ENCODE data around the gene NDUFS6.

The NDUFS6 gene

DNA sequence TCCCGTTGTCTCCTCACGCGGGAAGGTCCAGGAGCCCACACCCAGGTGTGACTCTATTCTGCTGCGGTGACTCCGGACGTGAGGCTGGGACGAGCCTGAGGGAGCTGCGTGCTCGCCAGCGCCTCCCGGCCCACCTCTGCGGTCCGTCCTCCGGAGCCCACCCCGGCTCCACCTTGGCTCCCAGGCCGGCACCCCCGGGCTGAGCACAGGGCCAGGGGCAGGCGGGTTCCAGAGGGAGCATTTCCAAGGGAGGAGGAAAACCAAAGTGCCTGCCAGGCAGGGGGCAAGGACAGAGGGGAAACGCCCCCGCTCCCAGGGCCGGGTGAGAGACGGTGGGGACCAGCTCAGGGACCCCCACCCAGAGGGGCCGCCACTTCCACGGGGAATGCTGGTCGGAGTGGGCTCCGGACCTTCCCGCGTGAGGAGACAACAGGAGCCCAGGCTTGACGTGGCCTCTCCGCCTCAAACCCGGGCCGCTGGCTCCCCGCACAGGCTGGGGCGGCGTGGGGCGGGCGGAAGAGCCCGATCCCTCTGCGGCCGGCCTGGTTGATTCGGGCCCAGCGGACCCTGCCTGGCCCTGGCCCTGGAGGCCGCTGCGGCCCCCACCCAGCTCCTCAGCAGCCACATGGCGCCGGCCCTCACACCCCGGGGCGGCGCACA, 55.5 kb downstream of the NDUFS6 start:
- DNase-seq, result no peak

DNA sequence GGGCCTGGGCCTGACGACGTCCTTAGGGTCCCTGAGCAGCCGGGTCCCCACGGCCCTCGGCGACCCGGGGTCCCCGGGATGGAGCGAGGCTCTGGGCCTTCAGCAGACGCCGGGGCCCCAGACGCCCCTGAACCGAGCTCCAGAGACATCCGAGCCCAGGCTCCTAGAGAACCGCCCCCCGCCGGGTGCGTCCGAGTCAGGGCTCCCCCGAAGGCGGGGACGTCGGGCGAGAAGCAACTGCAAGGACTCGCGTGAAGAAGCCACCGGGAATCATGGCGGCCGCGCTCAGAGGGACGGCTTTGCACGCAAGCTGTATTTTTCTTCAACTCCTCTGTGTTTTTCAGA, 56.0 kb downstream of the NDUFS6 start:
- DNase-seq, result no peak

DNA sequence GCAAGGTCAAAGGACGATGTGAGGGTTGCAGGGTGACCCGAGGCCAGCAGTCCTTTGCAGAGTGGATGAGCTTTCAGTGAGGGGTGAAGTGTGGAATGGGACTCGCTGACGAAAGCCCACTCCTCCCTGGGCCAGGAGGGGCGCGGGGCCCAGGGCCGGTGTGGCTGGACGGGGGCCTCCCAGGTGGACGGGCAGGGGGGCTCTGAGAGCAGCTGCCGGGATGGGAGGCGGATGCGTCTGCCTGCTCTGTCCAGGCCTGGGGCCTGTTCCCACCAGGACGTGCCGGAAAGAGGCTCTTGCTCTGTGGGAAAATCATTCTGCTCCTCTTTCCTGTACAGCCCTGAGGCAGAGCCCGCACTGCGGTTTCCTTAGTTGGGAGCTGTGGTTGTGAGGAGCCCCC, 57.2 kb downstream of the NDUFS6 start:
- DNase-seq, result no peak

DNA sequence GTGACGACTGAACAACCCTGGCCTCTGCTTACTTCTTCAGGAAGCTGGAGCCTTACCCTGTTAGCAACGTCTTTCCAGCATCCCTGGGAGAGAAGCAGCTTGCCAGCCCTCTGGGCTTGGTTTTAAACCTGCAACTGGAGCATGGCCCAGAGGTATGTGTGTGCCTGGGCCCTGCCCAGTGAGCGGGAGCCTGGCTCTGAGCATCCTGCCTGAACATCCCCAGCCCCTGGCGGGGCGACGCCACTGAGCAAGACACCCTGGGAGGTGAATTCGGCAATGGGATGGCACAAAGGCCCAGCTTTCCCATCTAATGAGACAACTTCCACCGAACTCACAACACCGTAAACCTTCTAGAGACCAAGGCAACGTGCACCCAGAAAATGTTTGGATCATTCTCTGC, 57.9 kb downstream of the NDUFS6 start:
- no peak for DNase-seq

DNA sequence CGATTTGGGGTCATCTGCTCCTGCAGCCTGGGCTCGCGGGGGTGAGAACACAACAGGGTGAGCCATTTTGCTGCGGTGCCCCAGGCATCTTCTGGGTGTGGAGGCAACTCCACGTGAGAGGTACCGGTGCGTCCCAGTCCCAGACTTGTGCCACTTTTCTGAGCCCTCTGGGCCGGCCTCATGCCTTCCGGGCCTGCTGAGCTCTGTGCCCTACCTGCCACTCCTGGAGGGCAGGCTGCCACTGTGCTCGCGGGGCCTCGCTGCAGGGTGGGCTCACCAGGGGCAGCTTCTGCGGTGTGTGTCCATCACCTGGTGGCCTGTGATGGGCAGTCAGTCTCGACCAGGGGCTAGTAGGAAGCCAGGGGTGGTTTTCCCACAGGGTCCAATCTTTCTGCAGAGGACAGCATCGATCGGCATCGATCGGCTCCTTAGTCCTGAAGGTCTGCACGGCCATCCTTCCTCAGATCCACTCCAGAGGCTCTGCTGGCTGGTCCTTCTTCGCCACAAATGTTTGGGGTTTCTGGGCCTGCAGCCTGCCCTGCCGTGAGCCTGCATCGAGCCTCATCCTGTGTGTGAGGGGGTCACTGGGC, 58.9 kb downstream of the NDUFS6 start:
- DNase-seq, result no peak

DNA sequence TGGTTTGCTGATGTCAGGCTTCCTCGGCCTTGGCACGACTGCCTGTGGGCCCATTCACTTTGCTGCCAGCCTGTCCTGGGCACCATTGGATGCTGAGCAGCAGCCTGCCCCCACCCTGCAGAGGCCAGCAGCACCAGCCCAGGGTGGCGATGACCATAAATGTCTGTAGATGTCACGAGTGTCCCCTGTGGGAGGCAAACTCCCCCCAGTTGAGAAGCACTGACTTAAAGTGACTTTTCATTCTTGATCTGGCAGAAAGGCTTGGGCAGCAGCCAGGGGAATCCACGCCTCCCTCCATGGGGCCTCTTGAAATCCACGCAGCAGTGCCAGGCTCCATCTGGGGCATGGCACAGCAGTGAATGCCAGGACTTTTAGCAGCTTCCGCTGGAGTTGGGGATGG, 59.7 kb downstream of the NDUFS6 start:
- no peak for DNase-seq

DNA sequence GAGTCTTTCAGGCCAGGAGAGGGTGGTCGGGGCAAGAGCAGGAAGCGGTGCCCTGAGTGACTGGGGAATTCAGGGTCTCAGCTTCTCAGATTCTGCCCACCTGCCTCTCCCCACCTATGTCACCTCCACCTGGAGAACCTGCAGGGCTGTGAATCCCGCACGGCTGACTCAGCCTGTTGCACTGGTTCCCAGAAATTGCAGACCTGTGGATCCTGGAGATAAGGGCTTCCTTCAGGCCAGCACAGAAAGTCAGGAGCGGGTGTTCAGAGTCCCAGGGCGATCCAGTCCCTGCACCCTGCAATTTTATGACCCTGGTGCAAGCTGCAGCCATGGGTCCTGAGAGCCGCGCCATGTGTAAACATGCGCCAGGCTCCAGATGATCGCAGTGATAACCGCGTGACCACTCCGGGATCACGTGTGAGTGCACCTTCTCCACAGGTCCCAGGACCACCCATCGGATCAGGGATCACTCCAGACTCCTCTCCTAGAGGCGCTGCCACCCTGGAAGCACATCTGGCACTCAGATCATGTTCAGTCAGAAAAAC, 63.8 kb downstream of the NDUFS6 start:
- no peak for DNase-seq

DNA sequence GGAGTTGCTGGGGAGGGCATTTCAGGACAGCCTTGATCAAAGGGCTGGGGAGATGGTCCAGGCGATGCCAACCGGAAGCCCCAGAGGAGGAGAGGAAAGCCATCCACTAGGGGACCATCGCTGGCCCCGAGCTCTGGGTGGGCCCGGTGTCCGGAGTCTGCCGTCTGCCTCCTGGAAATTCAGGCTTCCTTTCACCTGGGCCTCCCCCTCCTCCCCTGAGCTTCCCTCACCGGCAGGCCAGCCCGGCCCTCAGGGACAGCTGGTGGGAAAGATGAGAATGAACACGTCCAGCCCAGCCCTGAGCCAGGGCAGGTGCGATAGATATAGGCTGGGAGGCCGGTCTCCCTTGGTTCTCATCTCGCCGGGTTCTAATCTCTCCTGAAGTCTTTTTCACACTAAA, 64.3 kb downstream of the NDUFS6 start:
- DNase-seq, result no peak
